Esophagus (tissue), 2 donors: ENCODE results near the gene USP12. TPM values are rescaled to one million over a fixed set of nuclear protein-coding genes. Genes with fewer than 3 reads are reported as not detected.

Source experiments
- H3K27ac ChIP-seq, 2 donors: one replicate each; pipeline ENCODE4 v1.5.1; 2013; ENCODE audit warnings: low read depth in 2 of 2, mild to moderate bottlenecking in 2 of 2, inconsistent platforms in 1 of 2, low read length in 1 of 2, moderate library complexity in 1 of 2
- H3K27me3 ChIP-seq, 2 donors: one replicate each; pipeline ENCODE4 v1.6.1; 2013; ENCODE audit warnings: low read length in 2 of 2, control low read depth in 1 of 2, mild to moderate bottlenecking in 1 of 2; ENCODE audit not compliant: insufficient read depth in 2 of 2, control insufficient read depth in 1 of 2
- H3K36me3 ChIP-seq, 2 donors: one replicate each; pipeline ENCODE4 v1.6.1; 2013; ENCODE audit warnings: low read length in 1 of 2; ENCODE audit not compliant: control insufficient read depth in 2 of 2, insufficient read depth in 2 of 2
- H3K4me1 ChIP-seq, 2 donors: one replicate each; pipeline ENCODE4 v1.6.1; 2013; ENCODE audit warnings: low read length in 1 of 2; ENCODE audit not compliant: control insufficient read depth in 2 of 2, insufficient read depth in 2 of 2
- H3K4me3 ChIP-seq, 2 donors: one replicate each; pipeline ENCODE4 v1.5.1; 2013; ENCODE audit warnings: low read length in 2 of 2, mild to moderate bottlenecking in 2 of 2, low read depth in 1 of 2, moderate library complexity in 1 of 2
- H3K9me3 ChIP-seq, 2 donors: one replicate each; pipeline ENCODE4 v1.6.1; 2013; ENCODE audit warnings: mild to moderate bottlenecking in 2 of 2, low read depth in 1 of 2, low read length in 1 of 2, moderate library complexity in 1 of 2; ENCODE audit not compliant: control insufficient read depth in 2 of 2, insufficient read depth in 1 of 2
- WGBS, 2 donors: extraction: QIAGEN DNeasy Blood & Tissue Kit; methylation state at CpG; one replicate each; pipeline ENCODE4 v1.1.7; 2013; 5-methylcytosine and 5-hydroxymethylcytosine counted together
- polyA plus RNA-seq, 2 donors: library from polyadenylated mRNA; stranded (reverse); fragments of 200-250 nt; gene quantifications; one replicate each; pipeline ENCODE4 v1.2.3, GENCODE V29; 2013
- donor health status: healthy with polysubstance abuse.
- donor health status: Bipolar disorder and iron deficiency.

USP12 gene
- polyA plus RNA-seq, 2 donors, result 3.5 to 6.0 TPM

- WGBS, 2 donors, result 69 to 71% methylated on average over 6 of the region's 6 CpGs
Measured at GRCh38 chr13:27052551-27053208, 118.9 kb downstream of the USP12 start.

GRCh38 chr13:27047081-27047480, 124.5 kb downstream of the USP12 start:
- H3K36me3 ChIP-seq, result no peaks in the 10 kb centered on the region

More at GRCh38 chr13:27052551-27053208, 118.9 kb downstream of the USP12 start:
- no peak overlapping the region for H3K27ac ChIP-seq
- no peaks in the 10 kb centered on the region for H3K36me3 ChIP-seq
- no peak overlapping the region for H3K4me3 ChIP-seq
- H3K4me1 ChIP-seq, result peaks cover 5 to 9% of the 10 kb centered on the region in 2 donors
- H3K27me3 ChIP-seq, result no peaks in the 10 kb centered on the region
- peaks cover 0 to 4% of the 10 kb centered on the region in 2 donors for H3K9me3 ChIP-seq

GRCh38 chr13:27044837-27045570, 126.6 kb downstream of the USP12 start:
- Histone ChIP-seq H3K27ac (peak overlapping the region in 1 of 2 donors; percentile 6), H3K36me3 (no peaks in the 10 kb centered on the region), H3K27me3 (no peaks in the 10 kb centered on the region), H3K4me1 (no peaks in the 10 kb centered on the region), H3K4me3 (no peak overlapping the region), H3K9me3 (no peaks in the 10 kb centered on the region)
- WGBS, 2 donors, result 81 to 84% methylated on average over 15 of the region's 15 CpGs

More at GRCh38 chr13:27047081-27047480, 124.5 kb downstream of the USP12 start:
- WGBS, 2 donors, result 81 to 92% methylated on average over 13 of the region's 13 CpGs
- Histone ChIP-seq H3K9me3 (peaks cover 0 to 4% of the 10 kb centered on the region in 2 donors), H3K4me1 (no peaks in the 10 kb centered on the region), H3K27me3 (no peaks in the 10 kb centered on the region), H3K27ac (no peak overlapping the region), H3K4me3 (no peak overlapping the region)

GRCh38 chr13:27043013-27043412, 128.6 kb downstream of the USP12 start:
- Histone ChIP-seq H3K36me3 (no peaks in the 10 kb centered on the region), H3K27ac (no peak overlapping the region), H3K4me3 (no peak overlapping the region), H3K4me1 (no peaks in the 10 kb centered on the region), H3K9me3 (no peaks in the 10 kb centered on the region), H3K27me3 (no peaks in the 10 kb centered on the region)
- WGBS, 2 donors, result 27 to 50% methylated on average over 6 of the region's 6 CpGs

GRCh38 chr13:27041341-27041740, 130.3 kb downstream of the USP12 start:
- no peaks in the 10 kb centered on the region for H3K27me3 ChIP-seq
- no peaks in the 10 kb centered on the region for H3K36me3 ChIP-seq
- no peaks in the 10 kb centered on the region for H3K9me3 ChIP-seq
- H3K27ac ChIP-seq, result no peak overlapping the region
- no peak overlapping the region for H3K4me3 ChIP-seq
- 85 to 86% methylated on average over 6 of the region's 6 CpGs for WGBS, 2 donors
- no peaks in the 10 kb centered on the region for H3K4me1 ChIP-seq

- Histone ChIP-seq H3K4me1 (no peaks in the 10 kb centered on the region), H3K9me3 (no peaks in the 10 kb centered on the region), H3K27ac (no peak overlapping the region), H3K36me3 (no peaks in the 10 kb centered on the region), H3K27me3 (no peaks in the 10 kb centered on the region), H3K4me3 (no peak overlapping the region)
- WGBS, 2 donors, result 95 to 98% methylated on average over 4 of the region's 4 CpGs
Measured at GRCh38 chr13:27040826-27041108, 130.8 kb downstream of the USP12 start.

GRCh38 chr13:27039171-27039701, 132.4 kb downstream of the USP12 start:
- Histone ChIP-seq H3K4me3 (no peak overlapping the region), H3K27ac (no peak overlapping the region), H3K36me3 (no peaks in the 10 kb centered on the region), H3K27me3 (no peaks in the 10 kb centered on the region), H3K4me1 (no peaks in the 10 kb centered on the region), H3K9me3 (no peaks in the 10 kb centered on the region)
- WGBS, 2 donors, result 88 to 91% methylated on average over 9 of the region's 9 CpGs

GRCh38 chr13:27038323-27038722, 133.3 kb downstream of the USP12 start:
- 71 to 81% methylated on average over 5 of the region's 5 CpGs for WGBS, 2 donors
- no peaks in the 10 kb centered on the region for H3K36me3 ChIP-seq
- no peaks in the 10 kb centered on the region for H3K4me1 ChIP-seq
- no peak overlapping the region for H3K4me3 ChIP-seq
- no peaks in the 10 kb centered on the region for H3K27me3 ChIP-seq
- no peaks in the 10 kb centered on the region for H3K9me3 ChIP-seq
- H3K27ac ChIP-seq, result no peak overlapping the region

GRCh38 chr13:27037571-27037970, 134.0 kb downstream of the USP12 start:
- H3K27ac ChIP-seq, result no peak overlapping the region
- H3K9me3 ChIP-seq, result no peaks in the 10 kb centered on the region
- H3K36me3 ChIP-seq, result no peaks in the 10 kb centered on the region
- no peak overlapping the region for H3K4me3 ChIP-seq
- 73 to 83% methylated on average over 5 of the region's 5 CpGs for WGBS, 2 donors
- H3K27me3 ChIP-seq, result no peaks in the 10 kb centered on the region
- H3K4me1 ChIP-seq, result no peaks in the 10 kb centered on the region
